Tibial nerve (tissue), 4 donors: ENCODE measurements around the gene GJB4.

Source experiments
- EP300 ChIP-seq, 2 donors: sonication (generic); formaldehyde crosslinking; IDR thresholded peaks; one replicate each; pipeline ENCODE4 v1.6.1; 2017; ENCODE audit warnings: antibody characterized with exemption in 2 of 2, mild to moderate bottlenecking in 1 of 2
- POLR2A ChIP-seq, 2 donors: fragments of 450-650 bp; IDR thresholded peaks; one replicate each; pipeline ENCODE4 v1.6.1; 2017; ENCODE audit warnings: antibody characterized with exemption in 2 of 2, mild to moderate bottlenecking in 2 of 2, moderate library complexity in 2 of 2
- TF ChIP-seq, protein P1 (sequence below), 5 experiments: fragments of 200-600 bp in 3 of 5; fragments of 450-650 bp in 2 of 5; sonication (generic) in 3 of 5; IDR thresholded peaks; one replicate each; pipeline ENCODE4 v1.5.1; 2016 to 2019; ENCODE audit warnings: antibody characterized with exemption in 5 of 5, mild to moderate bottlenecking in 3 of 5, moderate library complexity in 2 of 5

- TF ChIP-seq, protein P1, sequence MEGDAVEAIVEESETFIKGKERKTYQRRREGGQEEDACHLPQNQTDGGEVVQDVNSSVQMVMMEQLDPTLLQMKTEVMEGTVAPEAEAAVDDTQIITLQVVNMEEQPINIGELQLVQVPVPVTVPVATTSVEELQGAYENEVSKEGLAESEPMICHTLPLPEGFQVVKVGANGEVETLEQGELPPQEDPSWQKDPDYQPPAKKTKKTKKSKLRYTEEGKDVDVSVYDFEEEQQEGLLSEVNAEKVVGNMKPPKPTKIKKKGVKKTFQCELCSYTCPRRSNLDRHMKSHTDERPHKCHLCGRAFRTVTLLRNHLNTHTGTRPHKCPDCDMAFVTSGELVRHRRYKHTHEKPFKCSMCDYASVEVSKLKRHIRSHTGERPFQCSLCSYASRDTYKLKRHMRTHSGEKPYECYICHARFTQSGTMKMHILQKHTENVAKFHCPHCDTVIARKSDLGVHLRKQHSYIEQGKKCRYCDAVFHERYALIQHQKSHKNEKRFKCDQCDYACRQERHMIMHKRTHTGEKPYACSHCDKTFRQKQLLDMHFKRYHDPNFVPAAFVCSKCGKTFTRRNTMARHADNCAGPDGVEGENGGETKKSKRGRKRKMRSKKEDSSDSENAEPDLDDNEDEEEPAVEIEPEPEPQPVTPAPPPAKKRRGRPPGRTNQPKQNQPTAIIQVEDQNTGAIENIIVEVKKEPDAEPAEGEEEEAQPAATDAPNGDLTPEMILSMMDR (IDR thresholded peaks at IDR 0.05), result no peak
- TF ChIP-seq EP300 (IDR thresholded peaks at IDR 0.05) (no peak), POLR2A (IDR thresholded peaks at IDR 0.05) (no peak)
These were observed 15.4 kb downstream of the GJB4 start for GRCh38 chr1:34774957-34775356.
